ENCODE measurements around the gene PHF11. TPM values are rescaled to one million over a fixed set of nuclear protein-coding genes. Genes with fewer than 3 reads are reported as not detected.

Gene PHF11
- total and polyA plus RNA-seq, 2 of the 13 experiments (the other 11 are each of a cell fraction or from before 2014, with no cell fraction given): 15.8 to 22.0 TPM

GRCh38 chr13:49495783-49496762 lies at the start of gene PHF11 (continued):
- TF ChIP-seq ZNF567 (CRISPR knock-in tag; IDR thresholded peaks at IDR 0.05; ENCODE audit: borderline replicate concordance) (0 out of 2 replicates have a peak, but pooled peaks have one; percentile 28), ELF3 (CRISPR knock-in tag; IDR thresholded peaks at IDR 0.05) (peak; percentile 48; the same call in 1 of the 2 replicates), ZNF276 (CRISPR knock-in tag; IDR thresholded peaks at IDR 0.05; ENCODE audit: low read depth) (no peak), ZNF292 (CRISPR knock-in tag; IDR thresholded peaks at IDR 0.05; ENCODE audit: borderline replicate concordance, low read depth) (no peak), PHF8 (CRISPR knock-in tag; IDR thresholded peaks at IDR 0.05) (peak; percentile 62), ZNF24 (IDR thresholded peaks at IDR 0.05) (no peak), CENPX (CRISPR knock-in tag; IDR thresholded peaks at IDR 0.05) (no peak), SMAD9 (CRISPR knock-in tag; IDR thresholded peaks at IDR 0.05) (no peak), TFE3 (CRISPR knock-in tag; IDR thresholded peaks at IDR 0.05) (no peak), SIX4 (CRISPR knock-in tag; IDR thresholded peaks at IDR 0.05) (no peak), ZBTB7B (CRISPR knock-in tag; IDR thresholded peaks at IDR 0.05) (peak; percentile 77), GPBP1L1 (CRISPR knock-in tag; IDR thresholded peaks at IDR 0.05) (no peak), SAP130 (CRISPR knock-in tag; IDR thresholded peaks at IDR 0.05; ENCODE audit: low read depth) (peak; percentile 37), SIN3A (IDR thresholded peaks at IDR 0.05; ENCODE audit: borderline replicate concordance, low read depth, low read length) (peak; percentile 32; the same call in 1 of the 2 replicates), ZSCAN20 (CRISPR knock-in tag; IDR thresholded peaks at IDR 0.05; ENCODE audit: borderline replicate concordance) (no peak), RFX5 (IDR thresholded peaks at IDR 0.05; ENCODE audit: low read depth, low read length) (no peak), FUBP1 (CRISPR knock-in tag; IDR thresholded peaks at IDR 0.05; ENCODE audit: borderline replicate concordance) (no peak), ZNF598 (CRISPR knock-in tag; IDR thresholded peaks at IDR 0.05; ENCODE audit: borderline replicate concordance) (no peak), MXD3 (CRISPR knock-in tag; IDR thresholded peaks at IDR 0.05) (no peak), CTCF (CRISPR knock-in tag; IDR thresholded peaks at IDR 0.05) (peak; percentile 42; the same call in 1 of the 2 replicates)

Measured in HepG2 (cell line).